ENCODE results near the gene ODAD3.

The ODAD3 gene

DNA sequence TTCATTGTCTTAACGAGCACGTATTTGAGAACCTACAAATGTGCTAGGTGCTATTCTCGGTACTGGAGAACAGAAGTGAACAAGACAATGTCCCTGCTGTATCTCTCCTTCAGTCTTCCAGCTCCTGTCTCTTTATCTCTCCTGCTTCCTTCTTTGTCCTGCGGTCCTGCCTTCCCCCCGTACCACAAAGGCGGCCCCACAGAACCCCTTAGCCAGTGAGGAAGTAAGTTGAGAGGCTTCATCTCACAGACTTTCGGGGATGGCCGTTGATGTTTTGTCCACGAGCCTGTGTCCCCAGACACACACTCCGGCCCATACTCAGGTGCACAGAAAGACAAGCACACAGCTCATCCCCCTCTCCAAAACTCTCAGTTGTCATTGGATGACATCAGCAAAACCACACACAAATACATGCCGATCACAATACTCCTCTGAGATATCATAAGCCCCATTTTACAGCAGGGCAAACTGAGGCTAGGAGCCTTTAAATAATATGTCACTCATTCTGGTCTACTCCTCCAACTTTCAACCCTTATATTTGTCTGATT is 61.0 kb downstream of the ODAD3 start:
- no peak for DNase-seq

DNA sequence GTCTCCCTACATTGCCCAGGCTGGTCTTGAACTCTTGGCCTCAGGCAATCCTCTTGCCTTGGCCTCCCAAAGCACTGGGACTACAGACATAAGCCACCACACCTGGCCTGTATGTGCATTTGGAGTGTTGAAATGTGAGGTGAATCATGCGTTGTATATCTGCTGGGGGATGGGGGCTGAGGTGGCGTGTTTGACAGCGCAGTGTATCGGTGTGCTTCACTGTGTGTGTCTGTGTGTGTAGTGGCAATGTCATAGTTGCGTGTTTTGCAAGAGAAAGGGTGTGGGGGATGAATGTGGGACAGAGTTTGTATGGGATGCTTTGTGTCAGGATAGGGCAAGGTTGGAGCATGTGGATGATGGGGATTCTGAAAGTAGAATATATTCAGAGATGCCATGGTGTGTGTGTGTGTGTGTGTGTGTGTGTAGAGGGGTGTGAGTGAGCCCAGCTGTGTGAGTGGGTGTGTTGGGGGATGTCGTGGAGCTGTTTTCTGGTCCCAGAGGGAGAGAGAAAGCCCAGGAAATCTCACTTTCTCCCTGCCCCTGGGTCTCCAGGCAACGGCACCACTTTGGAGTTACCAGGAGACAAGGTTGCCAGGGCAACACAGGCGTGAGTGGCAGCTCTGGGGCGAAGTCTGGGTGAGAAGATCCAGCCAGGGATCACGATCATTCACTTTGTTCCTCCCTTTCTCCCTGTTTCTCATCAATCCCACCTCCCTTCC is 61.6 kb downstream of the ODAD3 start:
- no peak for DNase-seq

DNA sequence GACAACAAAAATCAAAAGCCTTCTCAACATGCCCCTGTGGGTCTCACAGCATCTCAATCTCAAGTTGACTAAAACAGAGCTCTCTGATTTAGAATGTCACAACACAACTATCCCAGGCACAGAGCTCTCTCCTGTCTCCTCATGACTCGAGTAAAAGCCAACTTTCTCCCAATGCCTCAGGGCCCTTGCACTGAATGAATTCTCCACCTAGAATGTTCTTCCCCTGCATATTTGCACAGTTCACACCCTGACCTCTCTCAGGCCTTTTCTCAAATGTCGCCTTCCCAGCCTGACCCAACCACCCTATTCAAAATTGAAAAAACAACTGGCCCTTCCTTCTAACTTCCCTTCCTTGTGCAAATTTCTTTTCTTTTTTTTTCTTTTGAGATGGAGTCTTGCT is 64.2 kb downstream of the ODAD3 start:
- DNase-seq = no peak

Data from right forelimb (tissue), 1 donor.